GM18508 (cell line): ENCODE results near the gene RIBC1.
A peak's percentile ranks its signal among the peaks of the same experiment; 100 is the strongest.
"Not testable (repeated sequence)": the region's sequence is repeated elsewhere in the genome, so short reads cannot be mapped to it uniquely, and the experiment has no call there.

ENCODE experiments used
- ATAC-seq: cut with Tn5 transposase; IDR thresholded peaks from one replicate; pipeline ENCODE4 v1.9.1; 2021; ENCODE audit warnings: moderate number of reproducible peaks; ENCODE audit not compliant: insufficient read depth, unreplicated experiment

The RIBC1 gene

GRCh38 chrX:53422861-53423306 is at the start of gene RIBC1:
Gene RIBC1, plus strand, starts transcription at chrX:53422873. Its CDS starts 3,404 bp downstream, at chrX:53426277.
- ATAC-seq = no peak

- no peak for ATAC-seq
Observed at GRCh38 chrX:53373307-53373706, 49.4 kb upstream of the RIBC1 start.

GRCh38 chrX:53374222-53374820 is 48.4 kb upstream of the RIBC1 start:
- no peak for ATAC-seq

GRCh38 chrX:53374923-53375322 is 47.8 kb upstream of the RIBC1 start:
- no peak for ATAC-seq

GRCh38 chrX:53376888-53377287 is 45.8 kb upstream of the RIBC1 start:
- no peak for ATAC-seq

GRCh38 chrX:53377464-53377863 is 45.2 kb upstream of the RIBC1 start:
- no peak for ATAC-seq

- ATAC-seq = no peak
Observed at GRCh38 chrX:53379008-53379710, 43.5 kb upstream of the RIBC1 start.

- no peak for ATAC-seq
Observed at GRCh38 chrX:53379747-53380146, 42.9 kb upstream of the RIBC1 start.

- no peak for ATAC-seq
Observed at GRCh38 chrX:53383376-53384076, 39.1 kb upstream of the RIBC1 start.

GRCh38 chrX:53395605-53396298 is 26.9 kb upstream of the RIBC1 start:
- no peak for ATAC-seq

GRCh38 chrX:53398216-53398615 is 24.5 kb upstream of the RIBC1 start:
- no peak for ATAC-seq

- no peak for ATAC-seq
Observed at GRCh38 chrX:53403535-53403934, 19.1 kb upstream of the RIBC1 start.

GRCh38 chrX:53412446-53412845 is 10.2 kb upstream of the RIBC1 start:
- ATAC-seq = no peak

GRCh38 chrX:53420351-53420750 is 2.3 kb upstream of the RIBC1 start:
- ATAC-seq = not testable (repeated sequence)

GRCh38 chrX:53421125-53421524 is 1.5 kb upstream of the RIBC1 start:
- no peak for ATAC-seq

GRCh38 chrX:53421772-53422085 is 944 bp upstream of the RIBC1 start:
- ATAC-seq = no peak

- peak; percentile 91 for ATAC-seq
Observed at GRCh38 chrX:53422086-53422860, 400 bp upstream of the RIBC1 start, which contains the start of gene SMC1A. Gene SMC1A, minus strand, starts transcription at chrX:53422654. Its CDS starts 54 bp downstream, at chrX:53422600.

- ATAC-seq = no peak
Observed at GRCh38 chrX:53429755-53430154, 7.1 kb downstream of the RIBC1 start.

GRCh38 chrX:53430231-53430630 is 7.6 kb downstream of the RIBC1 start:
- no peak for ATAC-seq
